K562 (cell line): ENCODE data around the gene COX14. TPM values are rescaled to one million over a fixed set of nuclear protein-coding genes. Genes with fewer than 3 reads are reported as not detected.
A peak's percentile ranks its signal among the peaks of the same experiment; 100 is the strongest.

Source experiments
- ATAC-seq: fragments of 200-7000 bp; cut with Tn5 transposase; 3 replicates; pipeline ENCODE4 v1.9.1; 2020; ENCODE audit warnings: moderate library complexity
- BruUV-seq: library from RNA; stranded (reverse); fragments of 400-500 nt; replicated peaks from 2 replicates; lab custom pipeline; 2021; lab: Mats Ljungman, UMichigan
- CTCF ChIA-PET: fragments of 300-600 bp; formaldehyde crosslinking; extraction: SDS; loops from one replicate; lab custom pipeline; 2021; ENCODE audit warnings: low intra/inter-chr PET ratio; lab: Yijun Ruan, JAX
- POLR2A ChIA-PET: fragments of 300-600, 350-650 bp; sonication (Branson Sonifier 250); formaldehyde crosslinking; extraction: SDS; loops from one replicate; lab custom pipeline; 2021; ENCODE audit warnings: antibody characterized with exemption, inconsistent platforms; lab: Yijun Ruan, JAX
- DNase-seq, 4 experiments: peaks; one replicate each; pipeline versions ENCODE4 v3.0.0 to v3.0.0-alpha.2; 2011 to 2018; ENCODE audit warnings: low spot score in 3 of 4, mixed read lengths in 3 of 4; ENCODE audit errors: extremely low read depth in 1 of 4
- FAIRE-seq: peaks from 2 replicates; lab custom pipeline; 2011; peaks lifted over from hg19 to GRCh38; lab: Jason Lieb, UNC
- H2AFZ ChIP-seq: 2 replicates; pipeline ENCODE4 v1.6.0; 2011; ENCODE audit warnings: low read depth, low read length, control low read depth, inconsistent platforms
- H3K27ac ChIP-seq: fragments of 200-600 bp; 3 replicates; pipeline ENCODE4 v1.8.0; 2011; ENCODE audit warnings: low read depth, mild to moderate bottlenecking, control low read depth, inconsistent platforms, low read length, moderate library complexity, mixed read lengths; ENCODE audit errors: extremely low read depth
- H3K27me3 ChIP-seq, 2 experiments: fragments of 300-600 bp in 1 of 2; 2 replicates in 1 of 2; 3 replicates in 1 of 2; pipeline versions ENCODE4 v1.6.0 to v1.8.0; 2011; ENCODE audit warnings: inconsistent platforms in 2 of 2, low read length in 2 of 2, mild to moderate bottlenecking in 1 of 2, mixed read lengths in 1 of 2, moderate library complexity in 1 of 2; ENCODE audit not compliant: control insufficient read depth in 2 of 2, insufficient read depth in 2 of 2
- H3K36me3 ChIP-seq: fragments of 300-600 bp; 3 replicates; pipeline ENCODE4 v1.8.0; 2011; ENCODE audit warnings: mild to moderate bottlenecking, low read length, inconsistent platforms; ENCODE audit not compliant: control insufficient read depth, insufficient read depth
- H3K4me1 ChIP-seq, 2 experiments: fragments of 200-600 bp in 1 of 2; replicated peaks in 1 of 2; 2 replicates in 1 of 2; 3 replicates in 1 of 2; pipeline versions ENCODE4 v1.5.1 to v1.8.0; 2011; ENCODE audit warnings: inconsistent platforms in 2 of 2, low read length in 2 of 2, mild to moderate bottlenecking in 1 of 2, mixed read lengths in 1 of 2, moderate library complexity in 1 of 2; ENCODE audit not compliant: control insufficient read depth in 2 of 2, insufficient read depth in 2 of 2
- H3K4me2 ChIP-seq: 2 replicates; pipeline ENCODE4 v1.6.1; 2011; ENCODE audit warnings: low read length, control low read depth, inconsistent platforms, mixed read lengths; ENCODE audit not compliant: insufficient read depth
- H3K4me3 ChIP-seq: fragments of 200-600 bp; sonication (generic), shearing (Covaris generic); 2 replicates; pipeline ENCODE4 v1.5.1; 2016; ENCODE audit warnings: control low read depth, inconsistent platforms
- H3K79me2 ChIP-seq: fragments of 200-600 bp; 3 replicates; pipeline ENCODE4 v1.8.0; 2011; ENCODE audit warnings: low read length, inconsistent platforms; ENCODE audit not compliant: control insufficient read depth, insufficient read depth
- H3K9ac ChIP-seq, 2 experiments: 2 replicates each; pipeline versions ENCODE4 v1.6.0 to v1.6.1; 2011; ENCODE audit warnings: low read depth in 2 of 2, low read length in 2 of 2, control low read depth in 1 of 2, inconsistent platforms in 1 of 2, mild to moderate bottlenecking in 1 of 2, mixed read lengths in 1 of 2; ENCODE audit not compliant: insufficient read depth in 1 of 2
- H3K9me1 ChIP-seq: one replicate; pipeline ENCODE4 v1.6.0; 2011; ENCODE audit warnings: inconsistent platforms, mild to moderate bottlenecking, low read length, moderate library complexity; ENCODE audit not compliant: control insufficient read depth, insufficient read depth
- H3K9me3 ChIP-seq: replicated peaks from 2 replicates; pipeline ENCODE4 v1.5.1; 2011; ENCODE audit warnings: low read depth, low read length, inconsistent platforms; ENCODE audit not compliant: control insufficient read depth, insufficient read depth
- H4K20me1 ChIP-seq: replicated peaks from 2 replicates; pipeline ENCODE4 v1.6.1; 2011; ENCODE audit warnings: low read length, inconsistent platforms, mixed read lengths; ENCODE audit not compliant: control insufficient read depth, insufficient read depth
- CBX1 ChIP-seq: sonication (generic); IDR thresholded peaks from 2 replicates; pipeline ENCODE4 v1.6.1; 2016; ENCODE audit warnings: antibody characterized with exemption, low read depth, mild to moderate bottlenecking
- CTCF ChIP-seq, 3 experiments: IDR thresholded peaks in 2 of 3; conservative IDR thresholded peaks in 1 of 3; 2 replicates each; pipeline ENCODE4 v1.5.1; 2011 to 2012; ENCODE audit warnings: low read length in 3 of 3, mild to moderate bottlenecking in 3 of 3, control low read depth in 2 of 3, improper control_type of control experiment in 1 of 3, inconsistent platforms in 1 of 3, low read depth in 1 of 3, mixed read lengths in 1 of 3, moderate library complexity in 1 of 3; ENCODE audit not compliant: insufficient read depth in 2 of 3
- CUX1 ChIP-seq: fragments of 200-800 bp; sonication (Bioruptor generic); IDR thresholded peaks from 2 replicates; pipeline ENCODE4 v1.6.1; 2016; ENCODE audit warnings: missing genetic modification characterization, missing compliant biosample characterization
- CXXC5 ChIP-seq: fragments of 250-450 bp; sonication (Bioruptor Pico); IDR thresholded peaks from 2 replicates; pipeline ENCODE4 v1.8.0; 2022; ENCODE audit warnings: inconsistent platforms, mild to moderate bottlenecking, moderate library complexity
- ELK3 ChIP-seq: fragments of 450-650 bp; formaldehyde crosslinking; IDR thresholded peaks from 2 replicates; pipeline ENCODE4 v1.4.0; 2020; ENCODE audit warnings: mild to moderate bottlenecking
- HDGF ChIP-seq: fragments of 450-650 bp; IDR thresholded peaks from 2 replicates; pipeline ENCODE4 v1.6.1; 2016
- JUND ChIP-seq, 2 experiments: IDR thresholded peaks; 2 replicates in 1 of 2; 3 replicates in 1 of 2; pipeline ENCODE4 v1.6.1; 2011; ENCODE audit warnings: borderline replicate concordance in 2 of 2, low read depth in 2 of 2, low read length in 2 of 2, improper control_type of control experiment in 1 of 2, missing biosample characterization in 1 of 2, missing genetic modification characterization in 1 of 2, missing genetic modification reagents in 1 of 2
- NFIC ChIP-seq: fragments of 450-650 bp; IDR thresholded peaks from 2 replicates; pipeline ENCODE4 v1.6.1; 2017; ENCODE audit warnings: mild to moderate bottlenecking, inconsistent platforms
- NRF1 ChIP-seq, 2 experiments: fragments of 450-650 bp; IDR thresholded peaks in 1 of 2; conservative IDR thresholded peaks in 1 of 2; 2 replicates each; pipeline ENCODE4 v1.6.1; 2014; ENCODE audit warnings: mild to moderate bottlenecking in 2 of 2
- STAG1 ChIP-seq: sonication (generic); formaldehyde crosslinking; IDR thresholded peaks from 2 replicates; pipeline ENCODE4 v1.5.0; 2020; ENCODE audit warnings: missing genetic modification reagents, borderline replicate concordance
- ZNF384 ChIP-seq: IDR thresholded peaks from 2 replicates; pipeline ENCODE4 v1.6.1; 2012; ENCODE audit warnings: low read depth, low read length, improper control_type of control experiment
- WGBS: fragments of 100-300 bp; shearing (Covaris generic); methylation state at CpG from one replicate; pipeline ENCODE4 v1.1.6; 2016; ENCODE audit warnings: low coverage, mixed read lengths; ENCODE audit not compliant: insufficient coverage; ENCODE audit errors: missing lambda C conversion rate; 5-methylcytosine and 5-hydroxymethylcytosine counted together
- in situ Hi-C: fragments of 300-500 bp; cut with MboI; formaldehyde crosslinking; loops from 4 replicates; pipeline ENCODE4 v1.15.0; 2018; ENCODE audit warnings: inconsistent platforms, mixed read lengths
- intact Hi-C: fragments of 100-400 bp; cut with micrococcal nuclease; formaldehyde crosslinking; loops from 2 replicates; pipeline ENCODE4 v1.14.2; 2022
- polyA plus RNA-seq, 8 experiments: library from polyadenylated mRNA; depleted of rRNA in 4 of 8; stranded (reverse) in 5 of 8; unstranded in 3 of 8; fragments of >200 nt; fragmentation: Nextera tagmentation in 2 of 8; fragmentation: Illumina TruSeq in 1 of 8; extraction: Ambion mirVana in 2 of 8; extraction: Trizol in 1 of 8; gene quantifications; 2 replicates each; pipeline versions ENCODE4 v1.2.1 to v1.2.3, GENCODE V29; 2011 to 2014; ENCODE audit warnings: inconsistent platforms in 1 of 8, missing spikeins in 1 of 8
- total RNA-seq, 7 experiments: library from RNA; depleted of rRNA in 6 of 7; stranded (reverse); fragments of >200 nt in 6 of 7; fragmentation: Illumina TruSeq in 2 of 7; extraction: Trizol in 2 of 7; gene quantifications; 2 replicates each; pipeline versions ENCODE4 v1.2.1 to v1.2.3, GENCODE V29; 2011 to 2021; ENCODE audit warnings: low replicate concordance in 1 of 7

COX14 gene
- total and polyA plus RNA-seq, 9 of the 15 experiments (the other 6 are each of a cell fraction or from before 2014, with no cell fraction given) = 44.4 to 269 (median 53.4) TPM

- Histone ChIP-seq H3K4me1 (peaks cover 23 to 24% of the 10 kb centered on the region in 2 experiments; a peak in 4 of 5 replicates), H3K27ac (no peak overlapping the region), H2AFZ (peak overlapping the region; percentile 77), H3K79me2 (no peaks in the 10 kb centered on the region), H3K9me3 (no peaks in the 10 kb centered on the region), H3K9me1 (peaks cover 8% of the 10 kb centered on the region), H4K20me1 (no peaks in the 10 kb centered on the region), H3K9ac (peak overlapping the region in 1 of 2 experiments; percentile 48; a peak in 1 of 4 replicates), H3K4me2 (no peak overlapping the region), H3K27me3 (no peaks in the 10 kb centered on the region), H3K4me3 (no peak overlapping the region), H3K36me3 (no peaks in the 10 kb centered on the region)
- DNase-seq (peak; percentile 82 to 89 (median 82)), FAIRE-seq (peak; percentile 98), ATAC-seq (peak; percentile 94)
- 2% methylated on average over 8 of the region's 9 CpGs for WGBS
- no TSS peak for BruUV-seq
- ChIA-PET CTCF (interaction anchor here (0.7 to 5.8 kb wide), 7 partner anchors 33 to 1603 kb away, joined by 3 to 66 read pairs (median 4); no protein-coding TSS in a partner anchor), POLR2A (interaction anchor here (0.6 to 0.7 kb wide), 2 partner anchors 69 to 434 kb away, joined by 3 read pairs; no protein-coding TSS in a partner anchor)
- intact Hi-C loops (loop anchor here (1.0 kb wide), 2 partner anchors 100 to 239 kb away; no protein-coding TSS in a partner anchor), in situ Hi-C loops (loop anchor here (5.0 kb wide), 1 partner anchor 237 kb away; no protein-coding TSS in a partner anchor)
- TF ChIP-seq NFIC (peak; percentile 34), ZNF384 (peak; percentile 49; the same call in 1 of the 2 replicates), CXXC5 (CRISPR knock-in tag) (no peak), CBX1 (no peak), NRF1 (conservative IDR thresholded peaks at IDR 0.05 in 1 of 2, IDR thresholded peaks at IDR 0.05 in 1 of 2) (peak; percentile 55 to 60), CTCF (IDR thresholded peaks at IDR 0.05 in 2 of 3, conservative IDR thresholded peaks at IDR 0.05 in 1 of 3; ENCODE audit: insufficient read depth in 2 of 3, low read depth in 1 of 3, low read length in 3 of 3) (peak; percentile 90 to 95 (median 94)), ELK3 (CRISPR knock-in tag) (no peak), HDGF (peak; percentile 66; the same call in 1 of the 2 replicates), JUND (IDR thresholded peaks at IDR 0.05; ENCODE audit: borderline replicate concordance, low read depth, low read length) (peak; percentile 24; the same call in 1 of the 2 replicates), JUND (tag; IDR thresholded peaks at IDR 0.05; ENCODE audit: borderline replicate concordance, low read depth, low read length) (no peak), STAG1 (peak; percentile 98), CUX1 (CRISPR knock-in tag) (no peak)
Observed at GRCh38 chr12:50074936-50075807, 36.9 kb upstream of the COX14 start.
